Immature natural killer cell (primary cell): ENCODE data around the gene STARD9. TPM values are rescaled to one million over a fixed set of nuclear protein-coding genes. Genes with fewer than 3 reads are reported as not detected.

Source experiments
- DNase-seq, 3 donors: peaks; one replicate each; pipeline ENCODE4 v3.0.0; 2022; ENCODE audit warnings: mixed read lengths in 1 of 3
- H3K27ac Mint-ChIP-seq, 6 donors: one replicate each; pipeline ENCODE4 v1.8.0; 2020; ENCODE audit warnings: mixed read lengths in 6 of 6, mild to moderate bottlenecking in 5 of 6, inconsistent platforms in 4 of 6, moderate library complexity in 3 of 6
- H3K27me3 Mint-ChIP-seq, 3 donors: one replicate each; pipeline ENCODE4 v1.8.0; 2020 to 2021; ENCODE audit warnings: low read depth in 3 of 3, mild to moderate bottlenecking in 3 of 3, mixed read lengths in 3 of 3, moderate library complexity in 3 of 3, inconsistent platforms in 1 of 3
- H3K36me3 Mint-ChIP-seq, 3 donors: one replicate each; pipeline ENCODE4 v1.8.0; 2020; ENCODE audit warnings: mixed read lengths in 3 of 3, inconsistent platforms in 2 of 3, mild to moderate bottlenecking in 2 of 3
- H3K4me1 Mint-ChIP-seq, 2 donors: one replicate each; pipeline ENCODE4 v1.8.0; 2020; ENCODE audit warnings: inconsistent platforms in 2 of 2, mild to moderate bottlenecking in 2 of 2, mixed read lengths in 2 of 2, moderate library complexity in 1 of 2
- H3K4me3 Mint-ChIP-seq, 5 donors: one replicate each; pipeline ENCODE4 v1.8.0; 2020; ENCODE audit warnings: mild to moderate bottlenecking in 5 of 5, mixed read lengths in 5 of 5, inconsistent platforms in 3 of 5, moderate library complexity in 3 of 5
- H3K9me3 Mint-ChIP-seq, 6 donors: one replicate each; pipeline ENCODE4 v1.8.0; 2020; ENCODE audit warnings: mild to moderate bottlenecking in 6 of 6, mixed read lengths in 6 of 6, inconsistent platforms in 4 of 6, moderate library complexity in 3 of 6
- polyA plus RNA-seq, 3 donors: library from polyadenylated mRNA; unstranded; fragments of 300-500 nt; fragmentation: Illumina TruSeq; gene quantifications; one replicate each; pipeline ENCODE4 v1.2.3, GENCODE V29; 2021

Gene STARD9
- polyA plus RNA-seq, 3 donors from 2014 or later, result 1.1 to 2.3 TPM; not detected in 1

DNA sequence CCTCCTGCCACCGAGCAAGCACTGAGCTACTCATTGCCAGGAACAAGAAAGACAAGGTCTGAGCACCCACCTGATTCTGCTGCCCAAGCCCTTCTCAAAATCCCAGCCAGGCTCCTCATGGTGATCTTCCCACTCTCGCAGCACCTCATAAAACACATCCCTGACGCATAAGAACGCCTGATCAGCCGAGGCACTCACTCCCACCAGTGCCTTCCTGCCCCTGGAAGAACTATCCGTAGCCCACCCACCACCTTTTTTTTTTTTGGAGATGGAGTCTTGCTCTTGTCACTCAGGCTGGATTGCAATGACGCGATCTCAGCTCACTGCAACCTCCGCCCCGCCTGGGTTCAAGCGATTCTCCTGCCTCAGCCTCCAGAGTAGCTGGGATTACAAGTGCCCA lies 157.6 kb downstream of the STARD9 start:
- H3K36me3 Mint-ChIP-seq, result peaks cover 7 to 35% (median 19%) of the 10 kb centered on the region in 3 donors

DNA sequence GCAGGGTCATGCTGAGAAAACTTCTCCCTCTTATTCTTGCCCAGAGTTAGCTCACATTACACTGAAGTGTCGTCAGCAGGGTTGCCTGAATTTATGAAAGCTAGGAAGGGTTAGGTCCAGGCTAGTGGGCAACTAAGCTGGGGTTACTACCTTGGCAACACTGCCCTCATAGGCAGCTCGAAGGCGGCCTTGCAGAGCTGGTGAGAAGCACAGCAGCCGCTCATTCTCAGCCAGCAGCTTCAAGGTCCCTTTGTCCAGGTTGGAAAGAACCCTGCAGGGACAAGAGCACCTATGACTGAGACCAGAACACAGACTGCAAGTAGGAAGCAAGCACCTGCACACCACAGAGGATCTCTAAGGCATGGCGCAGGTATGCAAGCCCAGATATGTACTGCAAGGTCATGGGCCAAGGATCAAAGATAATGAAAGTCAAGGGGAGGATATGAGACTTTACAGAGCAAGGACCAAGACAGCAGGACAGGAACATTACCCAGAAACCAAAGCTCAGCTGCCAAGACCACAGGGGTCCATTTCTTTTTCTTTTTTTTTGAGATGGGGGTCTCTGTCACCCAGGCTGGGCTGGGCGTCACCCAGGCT lies 158.8 kb downstream of the STARD9 start:
- Mint-ChIP-seq H3K9me3 (no peaks in the 10 kb centered on the region), H3K36me3 (peaks cover 7 to 29% (median 19%) of the 10 kb centered on the region in 3 donors), H3K4me3 (peak overlapping the region; percentile 17 to 66 (median 62)), H3K27me3 (peaks cover 0 to 6% (median 6%) of the 10 kb centered on the region in 3 donors), H3K27ac (peak overlapping the region in 2 of 6 donors; percentile 5 to 49), H3K4me1 (peaks cover 12 to 16% of the 10 kb centered on the region in 2 donors)
- no peak for DNase-seq

More for the DNA sequence above, 157.6 kb downstream of the STARD9 start:
- Mint-ChIP-seq H3K27me3 (peaks cover 0 to 6% (median 6%) of the 10 kb centered on the region in 3 donors), H3K4me1 (peaks cover 12 to 18% of the 10 kb centered on the region in 2 donors), H3K27ac (no peak overlapping the region), H3K4me3 (no peak overlapping the region), H3K9me3 (no peaks in the 10 kb centered on the region)
- no peak for DNase-seq

DNA sequence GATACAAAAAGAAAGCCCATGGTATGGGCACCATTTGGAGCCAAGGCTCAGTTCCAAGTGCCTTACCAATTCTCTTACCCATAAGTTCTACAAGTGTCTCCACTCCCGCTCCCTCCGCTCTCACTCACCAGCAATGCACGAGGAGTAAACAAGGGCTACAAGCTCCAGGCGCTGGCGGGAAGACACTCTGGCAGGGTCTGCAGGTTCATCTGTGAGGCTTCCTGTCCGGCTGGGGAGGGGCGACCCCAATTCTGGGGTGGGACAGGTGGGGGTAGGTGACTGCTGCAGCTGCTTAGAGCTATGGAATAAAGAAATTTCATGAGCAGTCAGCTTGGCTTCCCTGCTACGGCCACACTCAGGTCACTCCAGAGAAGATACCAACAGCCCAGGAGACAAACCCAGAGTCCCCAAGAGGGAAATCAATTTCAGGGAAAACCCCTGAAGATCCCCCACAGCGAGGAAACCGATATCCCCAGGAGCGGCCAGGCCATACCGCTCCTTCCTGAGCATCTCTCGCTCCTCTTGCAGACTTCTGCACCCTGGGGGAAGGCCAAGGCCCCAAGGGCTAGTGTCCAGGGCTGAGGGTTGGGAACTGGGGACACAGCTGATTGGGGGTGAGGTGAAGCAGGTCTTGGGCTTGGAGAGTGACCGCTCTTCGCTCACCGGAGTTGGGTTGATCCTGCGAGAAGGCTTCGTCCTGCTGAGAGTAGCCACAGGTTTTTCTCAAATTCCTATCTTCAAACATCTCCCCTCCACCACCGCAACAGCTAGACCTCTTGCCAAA lies 160.2 kb downstream of the STARD9 start:
- H3K36me3 Mint-ChIP-seq, result peaks cover 7 to 29% (median 19%) of the 10 kb centered on the region in 3 donors

DNA sequence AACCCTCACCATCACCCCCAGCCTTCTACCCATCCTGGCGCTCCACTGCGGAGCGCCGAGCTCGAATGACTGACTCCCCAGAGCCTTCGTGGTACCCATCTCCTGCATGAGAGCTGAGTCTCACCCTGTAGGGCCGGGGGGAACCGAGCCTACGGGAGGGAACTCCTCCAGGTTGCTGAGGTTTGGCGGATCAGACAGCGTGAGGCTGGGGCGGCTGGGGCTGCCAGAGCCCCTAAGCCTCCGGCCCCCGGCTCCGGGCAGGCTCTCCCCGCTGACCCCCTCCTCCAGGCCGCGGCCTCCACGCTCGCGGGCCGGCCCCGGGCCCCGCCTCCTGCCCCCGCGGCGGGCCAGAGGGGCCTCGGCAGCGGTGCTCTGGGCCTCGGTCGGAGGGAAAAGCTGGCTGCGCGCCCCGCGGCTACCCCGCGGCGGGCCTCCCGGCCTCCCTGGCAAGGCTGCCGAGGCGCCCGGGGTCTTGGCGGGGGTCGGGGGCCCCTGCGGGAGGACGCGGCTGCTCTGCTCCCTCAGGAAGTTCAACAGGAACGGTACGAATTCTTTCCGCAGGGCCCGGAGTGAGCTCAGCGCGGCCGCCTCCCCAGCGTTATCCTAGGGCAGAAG lies 160.9 kb downstream of the STARD9 start:
- peaks cover 12 to 16% of the 10 kb centered on the region in 2 donors for H3K4me1 Mint-ChIP-seq
- H3K36me3 Mint-ChIP-seq, result peaks cover 7 to 25% (median 14%) of the 10 kb centered on the region in 3 donors
- H3K27me3 Mint-ChIP-seq, result peaks cover 0 to 5% (median 4%) of the 10 kb centered on the region in 3 donors
- H3K27ac Mint-ChIP-seq, result peak overlapping the region in 4 of 6 donors; percentile 35 to 85 (median 63)
- H3K4me3 Mint-ChIP-seq, result peak overlapping the region; percentile 72 to 86 (median 83)
- DNase-seq, result no peak
- no peaks in the 10 kb centered on the region for H3K9me3 Mint-ChIP-seq

More for the DNA sequence above, 160.2 kb downstream of the STARD9 start:
- no peak for DNase-seq
- peak overlapping the region; percentile 72 to 85 (median 80) for H3K4me3 Mint-ChIP-seq
- peaks cover 12 to 16% of the 10 kb centered on the region in 2 donors for H3K4me1 Mint-ChIP-seq
- H3K9me3 Mint-ChIP-seq, result no peaks in the 10 kb centered on the region
- H3K27ac Mint-ChIP-seq, result peak overlapping the region in 4 of 6 donors; percentile 45 to 85 (median 64)
- peaks cover 0 to 6% (median 4%) of the 10 kb centered on the region in 3 donors for H3K27me3 Mint-ChIP-seq

DNA sequence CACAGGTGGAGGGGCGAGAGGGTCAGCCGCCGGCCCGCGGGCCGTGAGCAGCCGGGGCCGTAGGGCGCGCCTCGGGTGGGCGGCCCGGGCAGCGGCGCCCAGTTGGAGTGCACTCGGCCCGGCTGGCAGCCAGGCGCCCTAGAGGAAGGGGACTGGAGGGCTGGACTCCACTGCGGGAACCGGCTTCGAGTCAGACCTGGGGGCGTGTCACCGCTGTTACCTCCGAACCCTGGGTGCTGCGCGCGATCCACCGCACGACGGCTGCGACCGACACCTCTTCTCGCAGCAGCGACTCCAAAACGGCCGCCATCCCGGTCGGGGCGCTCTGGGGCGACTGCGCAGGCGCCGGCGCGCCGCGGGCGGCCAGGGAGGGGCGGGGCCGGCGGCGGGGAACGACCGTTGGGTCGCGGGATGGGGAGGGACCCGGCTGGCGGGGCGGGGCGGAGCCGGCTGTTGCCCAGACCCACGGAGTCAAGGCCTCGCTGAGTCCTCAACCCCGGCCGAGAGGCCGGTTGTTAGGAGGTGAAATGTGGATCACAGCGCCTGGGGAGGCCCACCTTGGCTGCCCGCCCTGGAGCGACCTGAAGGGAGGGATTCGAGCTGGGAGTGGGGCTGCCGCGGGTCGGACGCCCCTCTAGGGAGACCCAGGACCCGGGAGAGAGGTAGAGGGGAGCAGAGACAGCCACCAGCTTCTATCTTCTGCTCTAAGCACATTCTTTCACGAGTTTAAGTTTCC lies 161.6 kb downstream of the STARD9 start, which contains the start of gene CDAN1:
Gene CDAN1 (minus strand): TSS at position 336 of the 736 bp plus-strand sequence. CDS start 26 bp downstream, at position 310.
- H3K4me3 Mint-ChIP-seq, result peak within 1 kb of the TSS; percentile 83 to 87 (median 86)
- no peaks in the 10 kb centered on the region for H3K9me3 Mint-ChIP-seq
- peak; percentile 85 to 91 (median 88) for DNase-seq
- peaks cover 12 to 16% of the 10 kb centered on the region in 2 donors for H3K4me1 Mint-ChIP-seq
- H3K36me3 Mint-ChIP-seq, result peaks cover 4 to 20% (median 9%) of the 10 kb centered on the region in 3 donors
- H3K27me3 Mint-ChIP-seq, result peaks cover 0 to 5% (median 4%) of the 10 kb centered on the region in 3 donors
- H3K27ac Mint-ChIP-seq, result peak within 1 kb of the TSS; percentile 12 to 90 (median 83)

DNA sequence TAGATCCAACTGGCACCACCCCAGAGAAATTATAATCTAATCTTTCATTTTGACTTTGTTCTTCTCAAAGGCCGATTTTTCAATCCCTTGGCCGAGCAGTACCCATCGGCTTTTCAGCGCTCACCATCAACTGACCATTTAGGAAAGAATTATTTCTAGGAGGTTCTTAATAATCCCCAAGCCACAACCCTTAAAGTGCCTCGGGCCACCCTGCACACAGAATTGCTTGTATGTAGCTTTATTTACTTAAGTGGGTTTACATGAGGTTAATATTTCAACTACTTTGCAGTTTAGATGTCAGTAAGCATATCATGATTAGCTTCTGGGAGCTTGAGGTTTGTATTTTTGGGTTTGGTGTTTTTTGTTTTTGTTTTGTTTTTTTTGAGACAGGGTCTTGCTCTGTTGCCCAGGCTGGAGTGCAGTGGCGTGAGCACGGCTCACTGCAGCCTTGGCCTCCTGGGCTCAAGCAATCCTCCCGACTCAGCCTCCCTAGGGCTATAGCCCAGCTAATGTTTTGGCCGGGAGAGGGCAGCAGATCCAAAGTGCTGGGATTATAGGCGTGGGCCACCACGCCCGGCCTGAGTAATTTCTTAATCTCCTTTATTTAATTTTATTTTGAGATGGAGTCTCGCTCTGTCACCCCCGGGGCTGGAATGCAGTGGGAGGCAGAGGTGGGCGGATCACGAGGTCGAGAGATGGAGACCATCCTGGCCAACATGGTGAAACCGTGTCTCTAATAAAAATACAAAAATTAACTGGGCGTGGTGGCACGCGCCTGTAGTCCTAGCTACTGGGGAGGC lies 162.3 kb downstream of the STARD9 start:
- Mint-ChIP-seq H3K4me3 (peak overlapping the region; percentile 73 to 86 (median 84)), H3K4me1 (peaks cover 12 to 16% of the 10 kb centered on the region in 2 donors), H3K27me3 (peaks cover 0 to 4% (median 4%) of the 10 kb centered on the region in 3 donors), H3K27ac (peak overlapping the region; percentile 12 to 90 (median 83)), H3K9me3 (no peaks in the 10 kb centered on the region), H3K36me3 (peaks cover 3 to 13% (median 4%) of the 10 kb centered on the region in 3 donors)
- no peak for DNase-seq

DNA sequence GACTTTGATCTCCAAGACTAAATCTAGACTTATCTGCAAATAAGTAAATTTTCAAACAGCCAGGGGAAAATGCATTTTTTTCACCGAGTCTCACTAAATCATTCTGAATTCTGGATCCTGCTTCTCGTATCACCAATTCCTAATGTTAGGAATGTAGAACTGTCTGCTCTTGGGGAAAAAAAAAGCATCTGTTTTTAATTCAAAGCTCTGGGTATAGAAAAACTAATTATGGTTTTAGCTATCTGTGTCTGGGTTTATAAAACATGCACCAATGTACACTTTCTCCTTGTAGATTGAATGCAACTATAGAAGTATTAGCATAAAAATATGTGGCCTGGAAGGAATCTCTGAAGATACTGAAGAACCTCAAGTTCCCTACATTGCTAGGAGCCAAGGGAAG lies 166.3 kb downstream of the STARD9 start:
- H3K27me3 Mint-ChIP-seq, result peaks cover 0 to 4% (median 0%) of the 10 kb centered on the region in 3 donors
- H3K9me3 Mint-ChIP-seq, result no peaks in the 10 kb centered on the region
- H3K4me1 Mint-ChIP-seq, result peaks cover 4 to 6% of the 10 kb centered on the region in 2 donors
- DNase-seq, result no peak
- peaks cover 11 to 12% (median 11%) of the 10 kb centered on the region in 3 donors for H3K36me3 Mint-ChIP-seq
- H3K4me3 Mint-ChIP-seq, result no peak overlapping the region
- H3K27ac Mint-ChIP-seq, result no peak overlapping the region

DNA sequence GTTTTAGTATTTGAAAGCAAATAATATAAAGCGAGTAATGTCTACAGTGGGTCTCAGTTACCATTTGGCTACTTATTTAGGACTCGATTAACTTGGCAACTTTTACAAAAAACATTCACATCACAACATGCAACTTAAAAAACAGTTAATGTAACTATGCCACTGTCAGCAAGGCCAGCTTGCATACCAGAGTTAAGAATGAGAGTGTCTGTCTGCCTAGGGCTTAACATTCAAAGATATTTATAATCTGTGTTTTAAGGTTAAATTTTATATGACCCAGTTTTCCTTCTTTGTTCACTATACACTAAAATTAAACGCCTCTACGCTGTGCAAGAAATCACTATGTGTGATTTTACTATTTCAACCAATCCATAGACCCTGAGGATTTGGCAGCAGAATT lies 166.7 kb downstream of the STARD9 start:
- no peaks in the 10 kb centered on the region for H3K9me3 Mint-ChIP-seq
- no peak overlapping the region for H3K4me3 Mint-ChIP-seq
- no peak overlapping the region for H3K27ac Mint-ChIP-seq

DNA sequence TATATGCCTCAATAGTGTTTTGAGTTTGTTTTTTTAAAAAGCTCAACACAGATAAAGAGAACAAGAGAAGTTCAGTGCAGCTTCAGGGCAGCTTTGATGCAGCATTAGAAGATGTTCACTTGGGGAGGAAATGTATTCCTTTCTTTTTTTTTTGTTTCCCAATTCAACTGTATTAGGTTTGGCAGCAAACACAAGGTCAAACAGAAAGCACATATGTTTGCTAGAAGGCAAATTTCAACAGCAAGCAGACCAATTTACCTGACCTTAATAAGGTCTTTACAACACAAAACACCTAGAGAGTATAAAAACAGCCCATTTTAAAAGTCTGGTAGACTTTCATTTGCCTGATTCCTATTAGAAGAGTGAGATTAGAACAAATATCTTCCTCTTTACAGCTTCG lies 168.8 kb downstream of the STARD9 start:
- Mint-ChIP-seq H3K9me3 (no peaks in the 10 kb centered on the region), H3K4me1 (no peaks in the 10 kb centered on the region), H3K27me3 (no peaks in the 10 kb centered on the region), H3K4me3 (no peak overlapping the region), H3K36me3 (peaks cover 11 to 16% (median 15%) of the 10 kb centered on the region in 3 donors), H3K27ac (no peak overlapping the region)
- DNase-seq, result no peak

More for the DNA sequence above, 166.7 kb downstream of the STARD9 start:
- peaks cover 4 to 6% of the 10 kb centered on the region in 2 donors for H3K4me1 Mint-ChIP-seq
- peaks cover 11 to 12% (median 11%) of the 10 kb centered on the region in 3 donors for H3K36me3 Mint-ChIP-seq
- peaks cover 0 to 4% (median 0%) of the 10 kb centered on the region in 3 donors for H3K27me3 Mint-ChIP-seq
- DNase-seq, result no peak

DNA sequence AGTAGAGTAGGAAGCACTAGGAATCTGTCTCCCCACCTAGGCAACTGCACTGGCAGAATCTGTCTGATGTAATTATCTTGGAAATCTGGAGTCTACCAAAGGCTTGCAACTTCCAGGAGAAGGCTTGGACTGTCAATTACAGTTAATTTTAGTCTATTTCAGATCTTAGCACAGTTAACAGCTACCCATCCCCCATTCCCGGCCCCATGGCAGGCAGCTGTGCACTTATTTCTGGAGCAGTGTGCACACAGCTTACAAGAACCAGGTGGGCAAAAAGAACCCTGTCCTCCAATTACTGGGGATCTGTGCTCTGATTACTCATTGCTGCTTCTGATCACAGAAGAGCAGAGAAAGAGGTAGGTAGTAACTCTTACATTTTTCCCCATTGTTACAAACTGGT lies 173.9 kb downstream of the STARD9 start:
- H3K36me3 Mint-ChIP-seq, result peaks cover 43 to 53% (median 50%) of the 10 kb centered on the region in 3 donors
- DNase-seq, result no peak
- H3K27me3 Mint-ChIP-seq, result no peaks in the 10 kb centered on the region
- H3K9me3 Mint-ChIP-seq, result peaks cover 3 to 8% (median 5%) of the 10 kb centered on the region in 6 donors
- H3K27ac Mint-ChIP-seq, result no peak overlapping the region
- no peaks in the 10 kb centered on the region for H3K4me1 Mint-ChIP-seq
- no peak overlapping the region for H3K4me3 Mint-ChIP-seq

DNA sequence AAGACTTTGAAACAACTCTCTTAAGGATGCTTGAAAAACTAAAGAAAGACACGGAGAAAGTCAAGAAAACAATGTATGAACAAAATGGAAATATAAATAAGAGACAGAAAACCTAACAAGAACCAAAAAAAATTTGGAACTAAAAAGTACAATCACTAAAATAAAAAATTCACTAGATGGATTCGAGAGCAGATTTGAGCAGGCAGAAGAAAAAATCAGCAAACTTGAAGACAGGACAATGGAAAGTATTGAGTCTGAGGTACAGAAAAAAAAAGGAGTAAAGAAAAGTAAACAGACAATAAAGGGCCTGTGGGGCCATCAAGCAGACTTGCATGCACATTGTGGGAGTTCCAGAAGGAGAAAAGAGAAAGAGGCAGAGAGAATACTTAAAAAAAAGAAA lies 174.9 kb downstream of the STARD9 start:
- peak overlapping the region in 2 of 6 donors; percentile 27 to 68 for H3K27ac Mint-ChIP-seq
- H3K27me3 Mint-ChIP-seq, result no peaks in the 10 kb centered on the region
- no peak overlapping the region for H3K4me3 Mint-ChIP-seq
- no peak for DNase-seq
- no peaks in the 10 kb centered on the region for H3K4me1 Mint-ChIP-seq
- H3K36me3 Mint-ChIP-seq, result peaks cover 39 to 50% (median 44%) of the 10 kb centered on the region in 3 donors
- H3K9me3 Mint-ChIP-seq, result peaks cover 3 to 8% (median 5%) of the 10 kb centered on the region in 6 donors

DNA sequence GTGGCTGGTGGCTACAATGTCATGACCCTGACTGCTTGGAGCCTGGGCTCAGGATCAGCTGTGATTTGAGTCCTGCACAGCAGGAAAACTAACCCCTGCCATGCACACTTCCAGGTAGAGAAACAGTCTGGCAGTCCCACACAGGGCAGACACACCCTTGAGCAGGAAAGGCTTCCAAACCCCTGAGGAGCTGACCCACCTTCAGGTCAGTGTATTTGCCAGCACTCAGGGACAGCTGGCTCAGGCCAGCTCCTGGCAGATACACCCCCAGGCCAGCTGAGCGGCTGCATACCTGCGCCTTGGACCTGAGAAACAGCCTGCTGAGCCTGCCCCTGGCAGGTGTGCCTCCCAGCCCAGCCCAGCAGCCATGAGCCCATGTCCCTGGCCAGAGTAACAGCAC lies 183.7 kb downstream of the STARD9 start:
- Mint-ChIP-seq H3K4me1 (peaks cover 0 to 5% of the 10 kb centered on the region in 2 donors), H3K9me3 (peaks cover 19 to 30% (median 27%) of the 10 kb centered on the region in 6 donors), H3K27me3 (no peaks in the 10 kb centered on the region), H3K4me3 (no peak overlapping the region), H3K27ac (no peak overlapping the region), H3K36me3 (peaks cover 21 to 34% (median 28%) of the 10 kb centered on the region in 3 donors)
- no peak for DNase-seq
